HUES6 (cell line): ENCODE data around the gene TNFSF13.
A peak's percentile ranks its signal among the peaks of the same experiment; 100 is the strongest.

Source experiments
- H3K27ac ChIP-seq: 2 replicates; pipeline ENCODE4 v1.7.0; 2013; ENCODE audit warnings: low read depth, mild to moderate bottlenecking, low read length, inconsistent platforms
- H3K27me3 ChIP-seq: 2 replicates; pipeline ENCODE4 v1.6.1; 2013; ENCODE audit warnings: low read length; ENCODE audit not compliant: control insufficient read depth, insufficient read depth
- H3K36me3 ChIP-seq: 2 replicates; pipeline ENCODE4 v1.6.1; 2013; ENCODE audit warnings: low read length; ENCODE audit not compliant: control insufficient read depth, insufficient read depth
- H3K4me1 ChIP-seq: 2 replicates; pipeline ENCODE4 v1.6.1; 2013; ENCODE audit warnings: low read length; ENCODE audit not compliant: control insufficient read depth, insufficient read depth
- H3K4me3 ChIP-seq: 2 replicates; pipeline ENCODE4 v1.5.1; 2013; ENCODE audit warnings: low read depth, low read length
- H3K9ac ChIP-seq: one replicate; pipeline ENCODE4 v1.6.1; 2013; ENCODE audit warnings: mild to moderate bottlenecking, low read length
- H3K9me3 ChIP-seq: 2 replicates; pipeline ENCODE4 v1.6.1; 2013; ENCODE audit warnings: low read depth, low read length; ENCODE audit not compliant: control insufficient read depth, insufficient read depth

The TNFSF13 gene

DNA sequence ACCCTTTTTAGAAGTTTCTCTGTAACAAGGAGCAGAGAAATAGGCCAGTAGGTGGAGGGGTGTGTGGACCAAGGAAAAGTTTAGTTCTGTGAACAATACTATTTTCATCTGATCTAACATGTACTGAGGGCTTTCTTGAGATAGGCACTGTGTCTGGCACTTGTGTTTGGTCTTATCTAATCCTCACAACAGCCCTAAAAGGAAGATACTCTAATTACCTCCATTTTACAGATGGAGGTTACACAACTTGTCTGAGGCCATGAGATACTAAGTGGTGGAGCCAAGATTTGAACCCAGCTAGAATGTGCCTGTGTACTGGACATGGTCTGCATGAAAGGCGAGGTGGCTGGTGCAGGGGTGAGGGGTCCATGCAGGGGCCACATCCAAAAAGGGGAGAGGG is 5.2 kb upstream of the TNFSF13 start:
- Histone ChIP-seq H3K27ac (no peak overlapping the region), H3K9me3 (no peaks in the 10 kb centered on the region), H3K27me3 (no peaks in the 10 kb centered on the region), H3K36me3 (no peaks in the 10 kb centered on the region), H3K9ac (no peak overlapping the region), H3K4me3 (no peak overlapping the region), H3K4me1 (peaks cover 19% of the 10 kb centered on the region)

DNA sequence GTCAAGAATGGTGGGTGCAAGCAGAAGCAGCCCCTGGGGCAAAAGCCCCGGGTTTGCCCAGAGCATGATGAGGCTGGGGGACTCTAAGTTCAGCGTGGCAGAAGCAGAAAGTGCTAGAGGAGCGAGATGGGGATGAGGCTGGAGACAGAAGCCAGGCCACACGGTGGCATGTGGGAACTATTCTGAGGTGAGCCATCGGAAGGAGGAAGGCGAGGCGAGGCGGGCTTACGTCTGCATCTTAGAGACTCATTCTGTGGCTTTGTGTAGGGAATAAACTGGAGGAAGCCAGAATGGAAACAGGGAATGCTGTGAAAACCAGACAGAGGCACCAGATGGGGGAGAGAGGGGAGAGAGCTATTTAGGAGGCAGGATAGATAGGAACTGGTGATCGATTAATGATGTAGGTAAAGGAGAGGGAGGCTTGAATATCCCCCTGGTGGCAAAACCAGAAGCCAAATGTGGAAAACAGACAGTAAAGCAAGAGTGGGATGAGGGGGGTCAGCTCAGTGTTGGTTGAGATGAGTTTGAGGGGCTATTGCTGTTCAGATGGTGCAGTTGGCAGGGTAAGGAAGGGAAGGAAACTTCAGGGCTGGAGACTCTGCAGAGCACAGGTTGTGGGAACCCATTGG is 3.1 kb upstream of the TNFSF13 start:
- Histone ChIP-seq H3K9ac (no peak overlapping the region), H3K4me1 (peaks cover 35% of the 10 kb centered on the region), H3K9me3 (no peaks in the 10 kb centered on the region), H3K27me3 (no peaks in the 10 kb centered on the region), H3K36me3 (no peaks in the 10 kb centered on the region), H3K27ac (no peak overlapping the region), H3K4me3 (no peak overlapping the region)

DNA sequence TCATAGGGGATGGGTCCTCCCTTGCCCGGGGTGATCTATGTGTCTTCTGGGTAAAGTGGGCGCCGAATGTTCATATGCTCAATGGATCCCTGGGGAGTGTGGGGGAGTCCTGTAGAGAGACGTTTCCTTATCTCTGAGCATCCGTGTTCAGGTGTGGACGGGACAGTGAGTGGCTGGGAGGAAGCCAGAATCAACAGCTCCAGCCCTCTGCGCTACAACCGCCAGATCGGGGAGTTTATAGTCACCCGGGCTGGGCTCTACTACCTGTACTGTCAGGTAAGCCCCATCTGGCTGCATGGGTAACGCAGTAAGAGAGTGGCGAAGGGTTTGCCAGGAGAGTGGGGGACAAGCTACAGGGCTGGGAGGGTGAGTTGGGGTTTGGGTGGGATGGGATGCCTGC is 1.9 kb upstream of the TNFSF13 start:
- Histone ChIP-seq H3K9ac (no peak overlapping the region), H3K27ac (no peak overlapping the region), H3K9me3 (no peaks in the 10 kb centered on the region)

DNA sequence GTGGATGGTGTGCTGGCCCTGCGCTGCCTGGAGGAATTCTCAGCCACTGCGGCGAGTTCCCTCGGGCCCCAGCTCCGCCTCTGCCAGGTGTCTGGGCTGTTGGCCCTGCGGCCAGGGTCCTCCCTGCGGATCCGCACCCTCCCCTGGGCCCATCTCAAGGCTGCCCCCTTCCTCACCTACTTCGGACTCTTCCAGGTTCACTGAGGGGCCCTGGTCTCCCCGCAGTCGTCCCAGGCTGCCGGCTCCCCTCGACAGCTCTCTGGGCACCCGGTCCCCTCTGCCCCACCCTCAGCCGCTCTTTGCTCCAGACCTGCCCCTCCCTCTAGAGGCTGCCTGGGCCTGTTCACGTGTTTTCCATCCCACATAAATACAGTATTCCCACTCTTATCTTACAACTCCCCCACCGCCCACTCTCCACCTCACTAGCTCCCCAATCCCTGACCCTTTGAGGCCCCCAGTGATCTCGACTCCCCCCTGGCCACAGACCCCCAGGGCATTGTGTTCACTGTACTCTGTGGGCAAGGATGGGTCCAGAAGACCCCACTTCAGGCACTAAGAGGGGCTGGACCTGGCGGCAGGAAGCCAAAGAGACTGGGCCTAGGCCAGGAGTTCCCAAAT is 1.3 kb upstream of the TNFSF13 start:
- no peak overlapping the region for H3K9ac ChIP-seq
- H3K9me3 ChIP-seq = no peaks in the 10 kb centered on the region
- no peaks in the 10 kb centered on the region for H3K36me3 ChIP-seq
- no peaks in the 10 kb centered on the region for H3K27me3 ChIP-seq
- H3K4me3 ChIP-seq = no peak overlapping the region
- H3K27ac ChIP-seq = no peak overlapping the region
- peaks cover 39% of the 10 kb centered on the region for H3K4me1 ChIP-seq

More for the DNA sequence above, 1.9 kb upstream of the TNFSF13 start:
- Histone ChIP-seq H3K4me3 (no peak overlapping the region), H3K27me3 (no peaks in the 10 kb centered on the region), H3K36me3 (no peaks in the 10 kb centered on the region), H3K4me1 (peaks cover 39% of the 10 kb centered on the region)

DNA sequence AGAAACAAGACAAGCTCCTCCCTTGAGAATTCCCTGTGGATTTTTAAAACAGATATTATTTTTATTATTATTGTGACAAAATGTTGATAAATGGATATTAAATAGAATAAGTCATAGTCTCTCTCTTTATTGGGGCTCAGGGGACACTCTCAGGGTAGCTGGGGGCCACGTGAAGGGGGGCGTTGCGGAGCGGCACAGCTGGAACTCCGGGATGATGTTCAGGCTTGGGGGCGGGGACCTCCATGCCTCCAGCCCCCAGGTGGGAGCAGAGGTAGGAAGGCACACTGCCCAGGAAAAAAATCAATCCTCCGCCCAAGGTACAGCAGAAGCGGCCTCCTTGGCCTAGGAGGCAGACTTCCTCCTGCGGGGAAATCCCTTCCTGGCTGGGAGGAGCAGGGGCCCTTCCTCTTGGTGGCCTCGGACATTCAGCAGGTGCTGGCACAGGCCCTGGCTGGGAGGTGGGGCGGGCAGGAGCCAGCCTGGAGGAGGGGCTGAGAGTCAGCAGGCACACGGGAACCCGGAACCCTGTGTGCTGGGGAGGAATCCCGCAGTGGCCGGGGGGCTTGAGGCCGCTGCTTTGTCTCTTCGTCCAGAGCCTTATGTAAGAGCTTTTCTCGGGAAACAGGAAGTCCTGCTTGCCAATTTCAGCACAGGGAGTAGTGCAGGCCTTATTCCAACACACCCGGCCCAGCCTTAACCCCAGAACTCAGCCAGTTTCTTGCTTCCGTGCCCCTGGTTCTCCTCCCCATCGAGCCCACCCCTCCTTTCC is 591 bp upstream of the TNFSF13 start:
- peak overlapping the region; percentile 33 for H3K4me3 ChIP-seq
- no peaks in the 10 kb centered on the region for H3K9me3 ChIP-seq
- no peak overlapping the region for H3K27ac ChIP-seq
- H3K36me3 ChIP-seq = no peaks in the 10 kb centered on the region
- no peaks in the 10 kb centered on the region for H3K27me3 ChIP-seq
- peak overlapping the region; percentile 31 for H3K9ac ChIP-seq
- peaks cover 39% of the 10 kb centered on the region for H3K4me1 ChIP-seq

DNA sequence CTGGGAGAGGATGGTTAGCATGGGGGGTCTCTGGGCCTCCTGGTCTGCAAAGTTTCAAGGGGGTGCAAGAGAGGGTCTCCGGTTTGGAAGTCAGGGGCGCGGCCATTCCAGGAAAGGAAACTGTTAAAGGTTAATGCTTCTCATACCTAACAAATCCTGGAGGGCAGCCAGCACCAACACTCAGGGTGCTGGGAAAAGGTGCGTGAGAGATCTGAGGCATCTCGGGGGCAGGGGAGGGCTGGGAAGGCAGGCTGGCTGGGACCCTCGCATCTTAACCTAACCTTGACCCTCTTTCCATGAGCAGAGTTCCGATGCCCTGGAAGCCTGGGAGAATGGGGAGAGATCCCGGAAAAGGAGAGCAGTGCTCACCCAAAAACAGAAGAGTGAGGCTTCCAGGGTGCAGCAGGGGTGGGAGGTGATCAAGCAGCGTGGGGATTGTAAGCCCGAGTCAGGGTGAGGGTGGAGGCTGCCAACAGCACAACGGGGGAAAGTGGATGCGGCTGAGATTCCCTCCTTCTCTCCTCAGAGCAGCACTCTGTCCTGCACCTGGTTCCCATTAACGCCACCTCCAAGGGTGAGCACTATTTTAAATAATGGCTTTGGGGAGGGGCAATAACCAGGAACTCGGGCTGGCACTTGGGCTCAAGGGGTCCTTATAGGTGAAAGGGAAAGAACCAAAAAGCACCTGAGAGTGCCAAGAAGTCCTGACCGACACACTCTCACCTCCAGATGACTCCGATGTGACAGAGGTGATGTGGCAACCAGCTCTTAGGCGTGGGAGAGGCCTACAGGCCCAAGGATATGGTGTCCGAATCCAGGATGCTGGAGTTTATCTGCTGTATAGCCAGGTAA is 996 bp downstream of the TNFSF13 start:
- Histone ChIP-seq H3K27me3 (no peaks in the 10 kb centered on the region), H3K4me1 (peaks cover 39% of the 10 kb centered on the region), H3K9me3 (no peaks in the 10 kb centered on the region), H3K4me3 (peak overlapping the region; percentile 88; the same call in 1 of the 2 replicates), H3K27ac (no peak overlapping the region), H3K9ac (no peak overlapping the region), H3K36me3 (peaks cover 11% of the 10 kb centered on the region)

DNA sequence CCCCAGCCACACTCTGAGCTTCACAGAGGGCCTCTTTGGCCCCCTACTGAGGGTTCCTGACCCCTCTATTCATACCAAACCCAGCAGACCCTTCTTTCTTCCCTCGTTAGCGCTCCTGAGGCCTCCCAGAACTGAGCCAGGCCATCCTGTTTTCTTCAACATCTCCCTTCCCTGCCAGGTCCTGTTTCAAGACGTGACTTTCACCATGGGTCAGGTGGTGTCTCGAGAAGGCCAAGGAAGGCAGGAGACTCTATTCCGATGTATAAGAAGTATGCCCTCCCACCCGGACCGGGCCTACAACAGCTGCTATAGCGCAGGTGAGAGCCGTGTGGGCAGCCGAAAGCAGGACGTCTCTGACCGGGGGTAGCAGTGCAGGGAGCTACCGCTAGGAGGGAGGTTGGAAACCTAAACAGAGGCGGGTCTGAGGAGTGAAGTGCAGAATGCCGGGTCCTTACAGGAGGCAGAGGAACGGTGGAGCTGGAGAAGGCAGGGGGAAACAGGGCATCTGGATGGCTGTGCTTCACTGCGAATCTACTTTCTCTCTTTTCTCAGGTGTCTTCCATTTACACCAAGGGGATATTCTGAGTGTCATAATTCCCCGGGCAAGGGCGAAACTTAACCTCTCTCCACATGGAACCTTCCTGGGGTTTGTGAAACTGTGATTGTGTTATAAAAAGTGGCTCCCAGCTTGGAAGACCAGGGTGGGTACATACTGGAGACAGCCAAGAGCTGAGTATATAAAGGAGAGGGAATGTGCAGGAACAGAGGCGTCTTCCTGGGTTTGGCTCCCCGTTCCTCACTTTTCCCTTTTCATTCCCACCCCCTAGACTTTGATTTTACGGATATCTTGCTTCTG is 1.9 kb downstream of the TNFSF13 start:
- Histone ChIP-seq H3K36me3 (peaks cover 20% of the 10 kb centered on the region), H3K9ac (peak overlapping the region; percentile 41), H3K4me1 (peaks cover 39% of the 10 kb centered on the region), H3K27me3 (no peaks in the 10 kb centered on the region), H3K27ac (no peak overlapping the region), H3K4me3 (peak overlapping the region; percentile 88), H3K9me3 (no peaks in the 10 kb centered on the region)

DNA sequence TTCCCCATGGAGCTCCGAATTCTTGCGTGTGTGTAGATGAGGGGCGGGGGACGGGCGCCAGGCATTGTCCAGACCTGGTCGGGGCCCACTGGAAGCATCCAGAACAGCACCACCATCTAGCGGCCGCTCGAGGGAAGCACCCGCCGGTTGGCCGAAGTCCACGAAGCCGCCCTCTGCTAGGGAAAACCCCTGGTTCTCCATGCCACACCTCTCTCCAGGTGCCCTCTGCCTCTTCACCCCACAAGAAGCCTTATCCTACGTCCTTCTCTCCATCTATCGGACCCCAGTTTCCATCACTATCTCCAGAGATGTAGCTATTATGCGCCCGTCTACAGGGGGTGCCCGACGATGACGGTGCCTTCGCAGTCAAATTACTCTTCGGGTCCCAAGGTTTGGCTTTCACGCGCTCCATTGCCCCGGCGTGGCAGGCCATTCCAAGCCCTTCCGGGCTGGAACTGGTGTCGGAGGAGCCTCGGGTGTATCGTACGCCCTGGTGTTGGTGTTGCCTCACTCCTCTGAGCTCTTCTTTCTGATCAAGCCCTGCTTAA is 2.6 kb downstream of the TNFSF13 start:
- Histone ChIP-seq H3K27ac (peak overlapping the region; percentile 78; the same call in 1 of the 2 replicates), H3K4me3 (peak overlapping the region; percentile 88), H3K36me3 (peaks cover 27% of the 10 kb centered on the region), H3K4me1 (peaks cover 39% of the 10 kb centered on the region), H3K9ac (peak overlapping the region; percentile 89), H3K27me3 (no peaks in the 10 kb centered on the region), H3K9me3 (no peaks in the 10 kb centered on the region)

DNA sequence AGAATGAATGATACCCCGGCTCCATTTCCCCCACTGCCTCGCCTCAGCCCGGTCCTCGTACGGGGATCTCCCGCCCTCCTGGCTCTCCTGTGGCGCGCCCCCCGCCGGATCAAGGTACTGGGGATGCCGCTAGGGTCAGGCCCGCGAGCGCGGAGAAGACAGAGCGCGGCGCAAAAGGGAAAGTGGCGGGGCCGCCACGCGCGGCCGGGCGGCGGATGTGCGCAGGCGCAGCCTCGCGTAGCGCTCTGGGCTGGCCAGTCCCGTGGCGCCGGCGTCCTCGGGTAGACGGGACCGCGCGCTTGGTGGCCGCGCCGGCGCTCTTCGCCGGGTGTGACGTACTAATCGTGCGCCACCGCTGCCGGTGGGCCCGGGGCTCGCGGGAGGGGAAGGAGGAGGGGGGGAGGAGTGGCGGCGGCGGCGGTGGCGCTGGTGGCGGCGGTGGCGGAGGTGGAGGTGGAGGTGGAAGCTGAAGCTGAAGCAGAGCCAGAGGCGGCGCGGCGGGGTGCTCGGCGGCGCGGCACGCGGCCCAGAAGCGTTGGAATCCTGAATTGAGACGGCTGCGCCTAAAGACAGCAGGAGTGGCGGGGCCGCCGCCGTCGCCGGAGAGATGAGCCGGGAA is 3.1 kb downstream of the TNFSF13 start, which contains the start of gene SENP3:
TSS of gene SENP3 (plus strand) at position 331 of the 619 bp plus-strand sequence. CDS start 1,158 bp downstream, outside the sequence.
- Histone ChIP-seq H3K9me3 (no peaks in the 10 kb centered on the region), H3K4me3 (peak within 1 kb of the TSS; percentile 88), H3K4me1 (peaks cover 39% of the 10 kb centered on the region), H3K27me3 (no peaks in the 10 kb centered on the region), H3K9ac (peak within 1 kb of the TSS; percentile 89), H3K36me3 (peaks cover 30% of the 10 kb centered on the region), H3K27ac (peak within 1 kb of the TSS; percentile 78; the same call in 1 of the 2 replicates)
